ENCODE measurements around the gene VPS13C.

DNA sequence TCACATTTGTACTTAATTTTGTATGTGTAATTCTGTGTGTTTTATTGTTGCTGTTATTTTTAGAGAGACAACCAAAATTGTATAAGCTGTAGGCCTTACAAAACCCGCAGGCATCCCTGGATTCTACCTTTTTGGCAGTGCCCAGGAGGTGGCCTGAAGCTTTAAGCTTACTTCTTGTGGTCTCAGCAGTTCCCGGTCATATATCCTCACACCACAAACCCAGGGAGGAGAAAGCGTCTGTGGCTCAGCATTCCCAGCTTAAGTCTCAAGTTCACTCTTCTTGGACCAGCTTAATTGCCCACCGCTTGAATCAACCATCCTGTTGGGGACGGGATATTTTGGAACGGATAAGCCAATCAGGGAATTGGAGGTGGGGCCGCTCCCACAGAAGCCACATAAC lies 43.2 kb upstream of the VPS13C start:
- TF ChIP-seq, protein P1, sequence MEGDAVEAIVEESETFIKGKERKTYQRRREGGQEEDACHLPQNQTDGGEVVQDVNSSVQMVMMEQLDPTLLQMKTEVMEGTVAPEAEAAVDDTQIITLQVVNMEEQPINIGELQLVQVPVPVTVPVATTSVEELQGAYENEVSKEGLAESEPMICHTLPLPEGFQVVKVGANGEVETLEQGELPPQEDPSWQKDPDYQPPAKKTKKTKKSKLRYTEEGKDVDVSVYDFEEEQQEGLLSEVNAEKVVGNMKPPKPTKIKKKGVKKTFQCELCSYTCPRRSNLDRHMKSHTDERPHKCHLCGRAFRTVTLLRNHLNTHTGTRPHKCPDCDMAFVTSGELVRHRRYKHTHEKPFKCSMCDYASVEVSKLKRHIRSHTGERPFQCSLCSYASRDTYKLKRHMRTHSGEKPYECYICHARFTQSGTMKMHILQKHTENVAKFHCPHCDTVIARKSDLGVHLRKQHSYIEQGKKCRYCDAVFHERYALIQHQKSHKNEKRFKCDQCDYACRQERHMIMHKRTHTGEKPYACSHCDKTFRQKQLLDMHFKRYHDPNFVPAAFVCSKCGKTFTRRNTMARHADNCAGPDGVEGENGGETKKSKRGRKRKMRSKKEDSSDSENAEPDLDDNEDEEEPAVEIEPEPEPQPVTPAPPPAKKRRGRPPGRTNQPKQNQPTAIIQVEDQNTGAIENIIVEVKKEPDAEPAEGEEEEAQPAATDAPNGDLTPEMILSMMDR (IDR thresholded peaks at IDR 0.05), result no peak
- TF ChIP-seq POLR2A (IDR thresholded peaks at IDR 0.05), result no peak
